Stimulated activated CD4-positive, alpha-beta T cell treated with anti-CD3 and anti-CD28 coated beads, Interleukin-2, amount 100 ng/mL, for 4 hours (primary cell): Measurements from ENCODE around the gene PRR18.

Experiments used
- DNase-seq: peaks from one replicate; pipeline ENCODE4 v3.0.0-alpha.2; 2020; ENCODE audit warnings: low read depth

The PRR18 gene

DNA sequence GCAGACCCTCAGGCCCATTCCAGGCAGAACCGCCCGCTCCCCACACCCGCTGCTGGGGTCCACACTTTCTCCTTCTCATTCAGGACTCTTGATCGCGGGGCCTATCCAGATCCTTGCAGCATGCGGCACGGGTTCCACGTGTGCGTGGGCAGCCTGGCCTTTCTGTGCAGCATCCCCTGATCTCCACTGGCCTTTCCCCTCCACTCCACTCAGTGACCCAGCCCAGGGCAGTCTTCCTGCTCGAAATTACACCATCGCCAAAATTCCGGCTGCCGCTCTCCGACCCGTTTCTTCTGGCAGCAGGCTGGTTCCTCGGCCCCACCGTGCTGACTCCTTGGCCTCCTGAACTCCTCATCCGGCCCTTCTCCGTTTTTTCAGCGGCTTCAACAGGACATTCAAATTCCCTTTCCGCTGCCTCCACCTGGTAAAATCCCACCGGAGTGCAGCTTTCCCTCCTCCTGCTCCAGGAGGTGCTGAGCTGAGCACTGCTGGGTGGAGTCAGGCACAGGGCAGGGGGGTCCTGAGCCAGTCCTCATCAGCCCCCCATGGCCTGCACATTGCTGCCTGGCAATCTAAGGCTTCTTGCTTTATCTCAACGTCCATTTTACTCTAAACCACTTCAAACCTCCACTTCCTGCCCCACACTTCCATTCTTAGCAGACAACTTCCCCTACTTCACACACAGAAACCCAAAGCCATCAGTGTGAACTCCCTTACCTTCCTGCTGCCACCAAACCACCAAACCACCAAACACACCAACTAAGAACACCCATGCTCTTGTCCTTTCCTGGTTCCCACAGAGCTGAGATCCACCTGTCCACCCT lies 25.2 kb upstream of the PRR18 start:
- no peak for DNase-seq

GRCh38 chr6:166331503-166332415 lies 23.6 kb upstream of the PRR18 start:
- DNase-seq, result no peak

DNA sequence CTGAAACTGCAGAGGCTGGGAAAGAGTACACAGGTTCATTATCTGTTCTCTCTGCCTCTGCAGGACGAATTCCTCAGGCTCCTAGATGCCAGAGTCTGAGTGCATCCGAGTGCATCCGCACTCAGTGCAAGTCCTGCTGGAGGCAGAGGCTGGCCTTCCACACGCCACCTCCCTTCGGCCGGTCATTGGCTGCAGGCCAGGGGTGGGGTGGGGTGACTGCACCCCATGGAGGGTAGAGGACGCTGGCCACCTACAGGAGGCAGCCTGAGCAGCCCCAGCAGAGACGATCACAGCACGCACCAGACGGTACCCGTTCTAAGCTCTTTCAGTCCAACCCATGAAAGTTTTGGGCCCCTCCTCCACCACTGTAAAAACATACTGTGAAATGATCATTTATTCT lies 22.4 kb upstream of the PRR18 start:
- no peak for DNase-seq

- DNase-seq, result no peak
Measured at GRCh38 chr6:166325383-166326042, 17.3 kb upstream of the PRR18 start.

- no peak for DNase-seq
Measured at GRCh38 chr6:166323395-166323794, 15.2 kb upstream of the PRR18 start.

DNA sequence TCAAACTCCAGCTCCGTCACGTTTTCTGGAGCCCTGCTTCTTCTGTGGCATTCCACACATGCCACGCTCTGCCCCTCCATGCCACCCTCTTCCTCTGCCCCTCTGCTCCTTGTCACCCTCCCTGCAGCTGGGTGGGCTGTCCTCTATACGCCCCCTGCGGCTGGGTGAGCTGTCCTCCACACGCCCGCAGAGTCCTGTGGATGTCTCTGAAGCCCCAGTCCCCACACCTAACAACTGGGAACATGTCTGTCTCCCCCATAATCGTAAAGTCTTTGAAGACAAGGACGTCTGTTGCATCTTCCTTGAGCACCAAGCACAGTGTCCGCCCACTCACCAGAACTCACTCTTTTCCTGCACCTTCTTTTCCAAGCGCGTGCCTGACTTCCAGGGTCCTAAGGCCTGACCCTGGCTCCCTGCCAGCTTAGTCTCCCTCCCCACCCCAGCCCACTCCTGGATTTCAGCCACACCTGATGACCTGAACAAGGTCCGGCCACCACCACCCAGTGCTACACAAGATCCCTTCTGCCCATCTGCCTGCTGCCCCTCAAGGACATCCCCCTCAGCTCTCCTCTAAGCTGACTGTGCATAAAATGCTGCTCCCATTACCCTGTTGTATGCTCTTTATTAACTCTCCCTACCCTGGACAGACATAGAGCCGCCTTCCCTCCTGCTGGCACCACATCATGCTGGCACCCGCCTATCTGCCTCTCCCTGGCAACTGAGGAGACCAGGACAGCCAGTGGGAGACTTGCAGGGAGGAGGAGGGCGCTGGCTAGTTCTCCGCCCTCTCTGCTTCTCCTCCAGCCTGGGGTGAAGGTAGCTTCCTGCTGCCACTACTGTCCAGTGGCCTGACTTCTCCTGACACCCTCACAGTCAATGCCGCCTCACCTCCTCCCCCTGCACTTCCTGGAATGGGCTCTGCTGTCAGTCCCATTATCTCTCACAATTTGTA lies 10.7 kb upstream of the PRR18 start:
- DNase-seq, result no peak

GRCh38 chr6:166318227-166318626 lies 10.0 kb upstream of the PRR18 start:
- DNase-seq, result no peak

- no peak for DNase-seq
Measured at GRCh38 chr6:166317261-166318212, 9.3 kb upstream of the PRR18 start.

DNA sequence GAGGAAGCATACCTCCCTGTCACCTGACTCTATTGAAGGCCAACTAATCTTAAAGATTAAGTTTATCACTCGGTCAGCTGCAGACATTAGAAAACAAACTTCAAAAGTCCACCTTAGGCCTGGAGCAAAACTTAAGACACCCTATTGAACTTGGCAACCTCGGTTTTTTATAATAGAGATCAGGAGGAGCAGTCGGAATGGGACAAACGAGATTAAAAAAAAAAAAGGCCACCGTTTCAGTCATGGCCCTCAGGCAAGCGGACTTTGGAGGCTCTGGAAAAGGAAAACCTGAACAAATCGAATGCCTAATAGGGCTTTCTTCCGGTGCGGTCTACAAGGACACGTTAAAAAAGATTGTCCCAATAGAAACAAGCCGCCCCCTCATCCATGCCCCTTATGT lies 7.2 kb upstream of the PRR18 start:
- DNase-seq, result no peak

- no peak for DNase-seq
Measured at GRCh38 chr6:166314454-166314853, 6.3 kb upstream of the PRR18 start.

- DNase-seq, result peak; percentile 9
Measured at GRCh38 chr6:166313255-166314070, 5.3 kb upstream of the PRR18 start.

GRCh38 chr6:166312832-166313231 lies 4.6 kb upstream of the PRR18 start:
- no peak for DNase-seq

- no peak for DNase-seq
Measured at GRCh38 chr6:166310634-166311033, 2.4 kb upstream of the PRR18 start.

DNA sequence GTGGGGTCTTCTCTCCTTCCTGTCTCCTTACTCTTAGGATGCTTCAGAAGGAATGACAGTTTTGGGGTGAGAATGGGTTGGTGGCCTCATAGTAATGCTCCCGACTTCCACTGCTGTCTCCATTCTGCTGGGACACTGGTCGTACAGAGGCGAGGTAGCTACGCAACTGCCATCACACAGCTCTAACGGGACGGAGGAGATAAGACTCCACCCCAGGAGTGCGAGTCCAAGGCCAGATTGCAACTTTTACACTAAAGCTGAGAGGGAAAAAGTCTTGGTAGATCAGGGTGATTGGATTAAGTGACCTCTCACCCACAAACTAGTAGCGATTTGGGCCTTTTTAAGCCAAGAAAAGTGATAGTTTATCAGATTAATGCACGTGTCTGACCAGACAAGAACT lies 1.8 kb upstream of the PRR18 start:
- DNase-seq, result no peak

- DNase-seq, result no peak
Measured at GRCh38 chr6:166308769-166309589, 787 bp upstream of the PRR18 start.

DNA sequence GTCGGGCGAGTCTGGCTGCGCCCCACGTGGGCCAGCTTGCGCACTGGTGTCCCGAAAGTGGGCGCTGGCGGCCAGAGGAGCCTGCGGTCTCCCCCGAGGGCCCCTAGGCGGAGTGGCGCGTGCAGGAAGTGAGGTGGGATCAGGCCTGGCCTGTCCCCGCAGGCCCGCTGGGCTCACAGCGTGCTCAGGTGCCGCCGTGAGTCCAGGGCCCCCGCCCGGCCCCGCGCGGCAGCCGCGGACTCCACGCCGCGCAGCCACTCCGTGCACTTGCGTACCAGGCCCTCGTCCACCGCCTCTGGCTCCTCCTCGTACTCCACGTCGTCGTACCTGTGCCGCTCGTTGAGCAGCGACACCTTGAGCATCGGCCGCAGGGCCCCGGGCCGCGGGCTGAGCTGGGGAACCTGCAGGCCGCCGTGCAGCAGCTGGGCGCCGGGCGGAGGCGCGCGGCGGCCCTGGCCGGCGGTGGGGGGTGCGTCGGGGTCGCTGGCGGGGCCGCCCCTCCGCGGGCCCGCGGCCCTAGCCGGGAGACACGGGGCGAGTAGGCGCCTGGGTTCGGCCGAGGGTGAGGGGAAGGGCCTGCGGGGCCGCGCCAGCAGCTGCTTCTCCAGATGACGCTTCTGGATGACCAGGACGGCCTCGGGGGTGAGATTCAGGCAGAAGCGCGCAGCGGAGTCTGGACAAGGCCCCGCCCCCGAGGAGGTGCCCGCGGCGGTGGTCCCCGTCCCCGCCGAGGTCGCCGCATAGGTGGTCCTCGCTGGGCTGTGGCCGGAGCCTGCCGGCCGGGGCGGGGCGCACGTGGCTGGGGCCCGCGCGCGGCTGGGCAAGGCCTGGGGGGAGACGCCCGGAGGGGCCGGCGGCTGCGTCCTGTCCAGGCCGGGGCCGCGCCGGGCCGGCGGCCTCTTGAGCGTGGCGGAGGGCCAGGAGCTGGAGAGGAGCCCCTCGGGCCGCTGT lies 835 bp downstream of the PRR18 start:
- no peak for DNase-seq

GRCh38 chr6:166306378-166307081 lies 1.7 kb downstream of the PRR18 start:
- no peak for DNase-seq
